Measurements from ENCODE around the gene PRDM13. TPM values are rescaled to one million over a fixed set of nuclear protein-coding genes. Genes with fewer than 3 reads are reported as not detected.

The PRDM13 gene
- total RNA-seq, 4 donors from 2014 or later: not detected

- Histone ChIP-seq H3K9me3 (no peaks in the 10 kb centered on the region), H3K27me3 (no peaks in the 10 kb centered on the region), H3K4me3 (replicated peaks in 1 of 3) (no peak overlapping the region), H3K27ac (no peak overlapping the region), H3K4me1 (no peaks in the 10 kb centered on the region), H3K36me3 (no peaks in the 10 kb centered on the region)
- intact Hi-C loops (cut with DNase I): no loop called here
- 34 to 37% methylated on average over 1 of the region's 1 CpG for WGBS, 2 donors
- TF ChIP-seq, protein P1, sequence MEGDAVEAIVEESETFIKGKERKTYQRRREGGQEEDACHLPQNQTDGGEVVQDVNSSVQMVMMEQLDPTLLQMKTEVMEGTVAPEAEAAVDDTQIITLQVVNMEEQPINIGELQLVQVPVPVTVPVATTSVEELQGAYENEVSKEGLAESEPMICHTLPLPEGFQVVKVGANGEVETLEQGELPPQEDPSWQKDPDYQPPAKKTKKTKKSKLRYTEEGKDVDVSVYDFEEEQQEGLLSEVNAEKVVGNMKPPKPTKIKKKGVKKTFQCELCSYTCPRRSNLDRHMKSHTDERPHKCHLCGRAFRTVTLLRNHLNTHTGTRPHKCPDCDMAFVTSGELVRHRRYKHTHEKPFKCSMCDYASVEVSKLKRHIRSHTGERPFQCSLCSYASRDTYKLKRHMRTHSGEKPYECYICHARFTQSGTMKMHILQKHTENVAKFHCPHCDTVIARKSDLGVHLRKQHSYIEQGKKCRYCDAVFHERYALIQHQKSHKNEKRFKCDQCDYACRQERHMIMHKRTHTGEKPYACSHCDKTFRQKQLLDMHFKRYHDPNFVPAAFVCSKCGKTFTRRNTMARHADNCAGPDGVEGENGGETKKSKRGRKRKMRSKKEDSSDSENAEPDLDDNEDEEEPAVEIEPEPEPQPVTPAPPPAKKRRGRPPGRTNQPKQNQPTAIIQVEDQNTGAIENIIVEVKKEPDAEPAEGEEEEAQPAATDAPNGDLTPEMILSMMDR (IDR thresholded peaks at IDR 0.05): no peak
- TF ChIP-seq POLR2A (IDR thresholded peaks at IDR 0.05): no peak
- no peak for DNase-seq
These were observed 53.6 kb downstream of the PRDM13 start for GRCh38 chr6:99660206-99660605.

- TF ChIP-seq, protein P1 (IDR thresholded peaks at IDR 0.05): no peak
- TF ChIP-seq POLR2A (IDR thresholded peaks at IDR 0.05): no peak
- H3K27me3 ChIP-seq: no peaks in the 10 kb centered on the region
- H3K27ac ChIP-seq: no peak overlapping the region
- DNase-seq: no peak
- no peaks in the 10 kb centered on the region for H3K4me1 ChIP-seq
- no peaks in the 10 kb centered on the region for H3K36me3 ChIP-seq
- no peaks in the 10 kb centered on the region for H3K9me3 ChIP-seq
- intact Hi-C loops (cut with DNase I): no loop called here
- H3K4me3 ChIP-seq (replicated peaks in 1 of 3): no peak overlapping the region
- WGBS, 2 donors: 93 to 98% methylated on average over 1 of the region's 1 CpG
These were observed 55.2 kb downstream of the PRDM13 start for GRCh38 chr6:99661870-99662269.

- Histone ChIP-seq H3K27me3 (no peaks in the 10 kb centered on the region), H3K27ac (no peak overlapping the region), H3K4me1 (no peaks in the 10 kb centered on the region), H3K36me3 (no peaks in the 10 kb centered on the region), H3K4me3 (replicated peaks in 1 of 3) (no peak overlapping the region), H3K9me3 (no peaks in the 10 kb centered on the region)
- no peak for DNase-seq
- no peak for TF ChIP-seq POLR2A (IDR thresholded peaks at IDR 0.05)
- TF ChIP-seq, protein P1 (IDR thresholded peaks at IDR 0.05): no peak
- WGBS, 2 donors: 75 to 83% methylated on average over 1 of the region's 1 CpG
- intact Hi-C loops (cut with DNase I): no loop called here
These were observed 56.0 kb downstream of the PRDM13 start for GRCh38 chr6:99662616-99663015.

Small RNA genes lying within 50 kb of the gene (small RNA-seq; reads per million reads assigned to genes)
- gene RF00019: not detected

Other genes with a start within 250 kb of the PRDM13 start
- 1 to 10 TPM; 5.2 to 7.0 (median 5.8) TPM for gene COQ3, start 212.6 kb upstream of the PRDM13 start, total RNA-seq
- gene PNISR, start 181.5 kb upstream of the PRDM13 start, total RNA-seq: 100 to 1,000 TPM; 183 to 302 (median 241) TPM
- gene USP45, start 91.4 kb upstream of the PRDM13 start, total RNA-seq: 10 to 100 TPM; 12.9 to 19.7 (median 16.5) TPM
- 100 to 1,000 TPM in 1 of 4 donors, 10 to 100 TPM in 3; 74.2 to 393 (median 92.2) TPM for gene CCNC, start 38.2 kb upstream of the PRDM13 start, total RNA-seq

Measured in thyroid gland (tissue), 4 donors.